Lower leg skin (tissue), 3 donors: Measurements from ENCODE around the gene HOMER2.

Experiments used
- CTCF ChIP-seq, 3 donors: fragments of 450-650 bp; IDR thresholded peaks; one replicate each; pipeline ENCODE4 v1.5.1; 2016; ENCODE audit warnings: antibody characterized with exemption in 3 of 3, mild to moderate bottlenecking in 3 of 3, moderate library complexity in 2 of 3
- POLR2A ChIP-seq, 2 donors: fragments of 450-650 bp; IDR thresholded peaks; one replicate each; pipeline ENCODE4 v1.6.1; 2016 to 2017; ENCODE audit warnings: antibody characterized with exemption in 2 of 2, mild to moderate bottlenecking in 1 of 2, moderate library complexity in 1 of 2

GRCh38 chr15:82917249-82917648, 35.3 kb downstream of the HOMER2 start:
- TF ChIP-seq CTCF (IDR thresholded peaks at IDR 0.05) (no peak), POLR2A (IDR thresholded peaks at IDR 0.05) (no peak)
